Activated T-helper 17 cell treated with anti-CD3 and anti-CD28 coated beads, Interleukin-2, amount 50 U/mL, for 72 hours (primary cell): ENCODE results near the gene ABL1. TPM values are rescaled to one million over a fixed set of nuclear protein-coding genes. Genes with fewer than 3 reads are reported as not detected.

Experiments
- ATAC-seq: fragments of 150-1000 bp; cut with Tn5 transposase; replicated peaks from 2 replicates; pipeline ENCODE4 v1.10.0; 2021; ENCODE audit warnings: mild to moderate bottlenecking, moderate library complexity
- H3K27ac Mint-ChIP-seq: one replicate; pipeline ENCODE4 v1.8.0; 2022; ENCODE audit warnings: mixed read lengths
- H3K27me3 Mint-ChIP-seq: one replicate; pipeline ENCODE4 v1.8.0; 2022; ENCODE audit warnings: mixed read lengths
- H3K36me3 Mint-ChIP-seq: one replicate; pipeline ENCODE4 v1.8.0; 2022; ENCODE audit warnings: low read depth, mild to moderate bottlenecking, mixed read lengths
- H3K4me1 Mint-ChIP-seq: one replicate; pipeline ENCODE4 v1.8.0; 2022; ENCODE audit warnings: mixed read lengths
- H3K4me3 Mint-ChIP-seq: one replicate; pipeline ENCODE4 v1.8.0; 2022; ENCODE audit warnings: mild to moderate bottlenecking, mixed read lengths
- H3K9me3 Mint-ChIP-seq: one replicate; pipeline ENCODE4 v1.8.0; 2022; ENCODE audit warnings: mixed read lengths
- total RNA-seq, 2 donors: library from RNA; stranded (reverse); gene quantifications; one replicate each; pipeline ENCODE4 v1.2.3, GENCODE V29; 2022

The ABL1 gene
- total RNA-seq, 2 donors from 2014 or later: 19.5 to 35.9 TPM

GRCh38 chr9:130882696-130883225 is 47.7 kb downstream of the ABL1 start:
- no peaks in the 10 kb centered on the region for H3K4me1 Mint-ChIP-seq
- no peak overlapping the region for H3K4me3 Mint-ChIP-seq
- no peak overlapping the region for H3K27ac Mint-ChIP-seq
- ATAC-seq: no peak
- peaks cover 74% of the 10 kb centered on the region for H3K36me3 Mint-ChIP-seq
- H3K9me3 Mint-ChIP-seq: no peaks in the 10 kb centered on the region
- H3K27me3 Mint-ChIP-seq: no peaks in the 10 kb centered on the region

- no peak overlapping the region for H3K4me3 Mint-ChIP-seq
- no peaks in the 10 kb centered on the region for H3K4me1 Mint-ChIP-seq
- ATAC-seq: no peak
- H3K9me3 Mint-ChIP-seq: no peaks in the 10 kb centered on the region
- no peak overlapping the region for H3K27ac Mint-ChIP-seq
- peaks cover 70% of the 10 kb centered on the region for H3K36me3 Mint-ChIP-seq
- no peaks in the 10 kb centered on the region for H3K27me3 Mint-ChIP-seq
These were observed 48.4 kb downstream of the ABL1 start for GRCh38 chr9:130883479-130883878.

DNA sequence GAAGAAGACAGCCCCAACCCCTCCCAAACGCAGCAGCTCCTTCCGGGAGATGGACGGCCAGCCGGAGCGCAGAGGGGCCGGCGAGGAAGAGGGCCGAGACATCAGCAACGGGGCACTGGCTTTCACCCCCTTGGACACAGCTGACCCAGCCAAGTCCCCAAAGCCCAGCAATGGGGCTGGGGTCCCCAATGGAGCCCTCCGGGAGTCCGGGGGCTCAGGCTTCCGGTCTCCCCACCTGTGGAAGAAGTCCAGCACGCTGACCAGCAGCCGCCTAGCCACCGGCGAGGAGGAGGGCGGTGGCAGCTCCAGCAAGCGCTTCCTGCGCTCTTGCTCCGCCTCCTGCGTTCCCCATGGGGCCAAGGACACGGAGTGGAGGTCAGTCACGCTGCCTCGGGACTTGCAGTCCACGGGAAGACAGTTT is 49.1 kb downstream of the ABL1 start:
- no peak for ATAC-seq
- Mint-ChIP-seq H3K27me3 (no peaks in the 10 kb centered on the region), H3K27ac (no peak overlapping the region), H3K4me3 (no peak overlapping the region), H3K36me3 (peaks cover 64% of the 10 kb centered on the region), H3K4me1 (no peaks in the 10 kb centered on the region), H3K9me3 (no peaks in the 10 kb centered on the region)

GRCh38 chr9:130884542-130885483 is 49.8 kb downstream of the ABL1 start:
- Mint-ChIP-seq H3K9me3 (no peaks in the 10 kb centered on the region), H3K36me3 (peaks cover 57% of the 10 kb centered on the region), H3K4me1 (no peaks in the 10 kb centered on the region), H3K27me3 (no peaks in the 10 kb centered on the region), H3K4me3 (no peak overlapping the region), H3K27ac (no peak overlapping the region)
- no peak for ATAC-seq

- Mint-ChIP-seq H3K27me3 (no peaks in the 10 kb centered on the region), H3K4me1 (no peaks in the 10 kb centered on the region), H3K27ac (no peak overlapping the region), H3K9me3 (no peaks in the 10 kb centered on the region), H3K36me3 (peaks cover 48% of the 10 kb centered on the region), H3K4me3 (no peak overlapping the region)
- no peak for ATAC-seq
These were observed 50.7 kb downstream of the ABL1 start for GRCh38 chr9:130885484-130886375.

GRCh38 chr9:130886981-130887380 is 51.9 kb downstream of the ABL1 start:
- Mint-ChIP-seq H3K27me3 (no peaks in the 10 kb centered on the region), H3K4me3 (no peak overlapping the region), H3K4me1 (no peaks in the 10 kb centered on the region), H3K27ac (no peak overlapping the region), H3K9me3 (no peaks in the 10 kb centered on the region), H3K36me3 (peaks cover 40% of the 10 kb centered on the region)
- ATAC-seq: no peak

- Mint-ChIP-seq H3K36me3 (peaks cover 40% of the 10 kb centered on the region), H3K4me1 (no peaks in the 10 kb centered on the region), H3K9me3 (no peaks in the 10 kb centered on the region), H3K27me3 (no peaks in the 10 kb centered on the region), H3K27ac (no peak overlapping the region), H3K4me3 (no peak overlapping the region)
- ATAC-seq: no peak
These were observed 52.6 kb downstream of the ABL1 start for GRCh38 chr9:130887494-130888144.

DNA sequence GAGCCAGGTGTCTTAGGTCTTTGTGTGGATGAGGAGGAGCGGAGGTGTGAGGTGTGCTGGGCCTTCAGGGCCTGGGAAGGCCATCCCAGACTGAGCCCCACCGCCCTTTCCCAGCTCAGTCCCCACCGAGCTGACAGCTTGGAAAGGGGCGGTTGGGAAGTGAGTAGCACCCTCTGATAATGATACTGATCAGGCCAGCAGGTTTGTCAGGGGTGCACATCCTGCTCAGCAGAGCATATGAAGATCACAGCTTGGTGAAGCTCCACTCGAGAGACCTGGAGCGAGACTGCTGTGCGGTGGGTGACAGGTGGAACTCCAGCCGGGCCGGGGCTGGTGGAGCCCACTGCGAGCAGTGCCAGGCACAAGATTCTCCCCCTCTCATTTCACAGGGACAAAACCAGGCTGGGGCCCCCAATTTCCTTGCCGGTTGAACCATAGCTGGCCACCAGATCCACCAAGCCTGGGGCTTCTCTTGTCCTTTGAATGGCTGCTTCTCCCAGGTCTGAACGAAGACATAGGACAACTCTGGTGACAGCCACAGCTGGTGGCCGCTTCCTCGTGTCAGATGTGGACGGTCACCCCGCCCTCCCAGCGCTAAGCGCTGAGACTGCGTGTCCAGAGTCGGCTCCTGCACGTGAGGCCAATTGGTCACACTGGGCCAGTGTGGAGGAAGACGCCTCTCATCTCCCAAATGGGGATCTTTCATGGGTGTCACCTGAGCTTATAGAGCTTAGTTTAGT is 53.3 kb downstream of the ABL1 start:
- H3K4me1 Mint-ChIP-seq: no peaks in the 10 kb centered on the region
- ATAC-seq: no peak
- H3K36me3 Mint-ChIP-seq: peaks cover 38% of the 10 kb centered on the region
- no peak overlapping the region for H3K4me3 Mint-ChIP-seq
- H3K9me3 Mint-ChIP-seq: no peaks in the 10 kb centered on the region
- no peaks in the 10 kb centered on the region for H3K27me3 Mint-ChIP-seq
- no peak overlapping the region for H3K27ac Mint-ChIP-seq

- peaks cover 21% of the 10 kb centered on the region for H3K36me3 Mint-ChIP-seq
- no peak overlapping the region for H3K4me3 Mint-ChIP-seq
- ATAC-seq: no peak
- H3K9me3 Mint-ChIP-seq: no peaks in the 10 kb centered on the region
- no peak overlapping the region for H3K27ac Mint-ChIP-seq
- H3K27me3 Mint-ChIP-seq: no peaks in the 10 kb centered on the region
- no peaks in the 10 kb centered on the region for H3K4me1 Mint-ChIP-seq
These were observed 55.1 kb downstream of the ABL1 start for GRCh38 chr9:130890124-130890523.

- Mint-ChIP-seq H3K36me3 (peaks cover 13% of the 10 kb centered on the region), H3K4me1 (no peaks in the 10 kb centered on the region), H3K4me3 (no peak overlapping the region), H3K27me3 (no peaks in the 10 kb centered on the region), H3K9me3 (no peaks in the 10 kb centered on the region), H3K27ac (no peak overlapping the region)
- no peak for ATAC-seq
These were observed 56.0 kb downstream of the ABL1 start for GRCh38 chr9:130890870-130891687.

DNA sequence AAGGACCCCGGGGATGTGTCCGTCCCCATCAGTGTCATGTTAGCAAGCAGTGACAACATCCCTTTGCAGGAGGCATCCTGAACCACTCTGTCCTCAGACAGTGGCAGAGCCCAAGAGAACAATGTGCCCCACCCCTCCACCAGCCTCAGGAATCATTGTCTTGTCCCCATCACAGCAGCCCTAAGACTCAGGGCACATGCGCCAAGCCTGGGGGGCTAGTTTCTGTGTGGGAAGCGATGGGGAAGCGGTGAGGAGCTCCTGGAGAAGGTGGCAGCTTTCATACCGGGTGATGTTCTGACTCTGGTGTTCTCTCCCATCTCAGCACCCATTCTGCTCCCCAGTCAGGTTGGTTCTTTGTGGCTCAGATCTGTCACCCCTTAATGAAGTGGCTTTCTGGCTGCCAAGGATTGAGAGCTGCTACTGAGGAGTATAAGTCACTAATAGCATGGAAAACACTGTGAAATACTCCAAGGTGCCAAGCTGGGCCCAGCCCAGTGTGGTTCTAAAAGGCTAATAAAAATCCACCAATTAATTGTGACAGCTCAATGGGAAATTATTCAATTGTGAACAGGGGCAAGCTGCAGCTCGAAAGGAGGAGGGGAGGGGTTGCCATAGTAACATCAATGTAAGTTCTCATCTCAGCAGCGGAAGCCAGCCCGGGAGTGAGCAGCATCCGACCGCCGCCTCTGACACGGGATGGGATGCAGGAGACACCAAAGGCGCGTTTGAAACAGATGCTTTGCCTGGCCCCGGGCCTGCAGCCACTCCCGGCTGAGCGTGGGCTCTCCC is 56.8 kb downstream of the ABL1 start:
- Mint-ChIP-seq H3K9me3 (no peaks in the 10 kb centered on the region), H3K27ac (no peak overlapping the region), H3K4me1 (no peaks in the 10 kb centered on the region), H3K27me3 (no peaks in the 10 kb centered on the region), H3K4me3 (no peak overlapping the region), H3K36me3 (peaks cover 11% of the 10 kb centered on the region)
- no peak for ATAC-seq

GRCh38 chr9:130892477-130893304 is 57.6 kb downstream of the ABL1 start:
- Mint-ChIP-seq H3K27me3 (no peaks in the 10 kb centered on the region), H3K27ac (no peak overlapping the region), H3K36me3 (peaks cover 5% of the 10 kb centered on the region), H3K9me3 (no peaks in the 10 kb centered on the region), H3K4me1 (no peaks in the 10 kb centered on the region), H3K4me3 (no peak overlapping the region)
- no peak for ATAC-seq
